ENCODE results near the gene NPS.

DNA sequence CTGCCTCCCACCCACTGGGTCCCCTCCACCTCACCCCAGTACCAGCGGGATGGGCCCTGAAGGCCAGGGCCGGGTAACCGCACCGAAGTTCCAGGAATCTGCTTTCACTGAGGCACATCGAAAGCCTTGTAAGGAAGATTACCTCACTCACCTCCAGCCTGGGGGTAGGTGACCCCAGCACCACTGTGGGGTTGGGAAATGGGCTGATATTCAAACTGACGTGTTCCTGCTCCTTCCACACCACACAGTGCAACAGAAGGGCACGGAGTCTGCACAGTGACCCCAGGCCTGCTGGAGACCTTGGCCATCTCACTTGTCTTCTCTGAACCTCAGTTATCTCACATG lies 29.8 kb downstream of the NPS start:
- no peak for TF ChIP-seq CTCF (IDR thresholded peaks at IDR 0.05)
- no peak for TF ChIP-seq POLR2A (IDR thresholded peaks at IDR 0.05)

Measured in testis (tissue), 2 donors.